NCI-H2107 (cell line): ENCODE data around the gene LPP.
A peak's percentile ranks its signal among the peaks of the same experiment; 100 is the strongest.

Experiments used
- DNase-seq: peaks from one replicate; lab custom pipeline; 2025; lab: John Stamatoyannopoulos, UW

Gene LPP

GRCh38 chr3:188752850-188753249 lies 598.9 kb downstream of the LPP start:
- no peak for DNase-seq

GRCh38 chr3:188754267-188754666 lies 600.3 kb downstream of the LPP start:
- DNase-seq, result no peak

GRCh38 chr3:188756241-188756640 lies 602.3 kb downstream of the LPP start:
- DNase-seq, result no peak

- DNase-seq, result no peak
These were observed 605.5 kb downstream of the LPP start for GRCh38 chr3:188759336-188760005.

GRCh38 chr3:188760408-188760807 lies 606.5 kb downstream of the LPP start:
- DNase-seq, result no peak

- DNase-seq, result no peak
These were observed 607.5 kb downstream of the LPP start for GRCh38 chr3:188761439-188761838.

- no peak for DNase-seq
These were observed 608.0 kb downstream of the LPP start for GRCh38 chr3:188761964-188762363.

GRCh38 chr3:188764609-188765008 lies 610.7 kb downstream of the LPP start:
- no peak for DNase-seq

GRCh38 chr3:188769831-188770230 lies 615.9 kb downstream of the LPP start:
- no peak for DNase-seq

GRCh38 chr3:188772886-188773285 lies 618.9 kb downstream of the LPP start:
- peak; percentile 14 for DNase-seq

GRCh38 chr3:188775412-188775811 lies 621.5 kb downstream of the LPP start:
- no peak for DNase-seq

GRCh38 chr3:188776447-188776846 lies 622.5 kb downstream of the LPP start:
- no peak for DNase-seq

- DNase-seq, result no peak
These were observed 624.3 kb downstream of the LPP start for GRCh38 chr3:188778091-188778852.

- DNase-seq, result no peak
These were observed 625.5 kb downstream of the LPP start for GRCh38 chr3:188779281-188779980.

GRCh38 chr3:188780193-188781147 lies 626.5 kb downstream of the LPP start:
- DNase-seq, result no peak

- no peak for DNase-seq
These were observed 628.7 kb downstream of the LPP start for GRCh38 chr3:188782613-188783124.

GRCh38 chr3:188786424-188786823 lies 632.5 kb downstream of the LPP start:
- no peak for DNase-seq

- DNase-seq, result no peak
These were observed 634.7 kb downstream of the LPP start for GRCh38 chr3:188788621-188789081.

- DNase-seq, result no peak
These were observed 635.3 kb downstream of the LPP start for GRCh38 chr3:188789251-188789650.

- DNase-seq, result no peak
These were observed 637.4 kb downstream of the LPP start for GRCh38 chr3:188791311-188791710.

- no peak for DNase-seq
These were observed 638.8 kb downstream of the LPP start for GRCh38 chr3:188792793-188793192.
